Measurements from ENCODE around the gene MYH4. TPM values are rescaled to one million over a fixed set of nuclear protein-coding genes. Genes with fewer than 3 reads are reported as not detected.

MYH4 gene
- total RNA-seq, 1 donor from 2014 or later, result not detected

DNA sequence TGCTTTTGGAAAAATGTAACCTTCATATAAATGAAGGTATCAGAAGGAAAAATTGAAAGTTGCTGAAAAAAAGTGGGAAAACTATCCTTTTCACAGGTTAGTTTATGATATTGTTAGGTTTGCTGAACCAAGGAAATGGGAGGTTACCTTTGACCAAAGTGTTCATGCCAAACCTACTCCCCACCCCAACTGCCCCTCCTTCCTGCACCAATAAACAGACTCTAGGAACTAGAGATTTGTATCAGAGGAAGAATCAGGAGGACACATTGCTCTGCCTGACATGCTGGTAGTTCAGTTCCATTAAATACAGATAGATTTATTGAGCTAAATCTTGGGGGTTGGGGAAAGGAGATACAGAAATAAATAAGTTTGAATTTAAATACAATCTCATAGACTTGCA is 65.8 kb downstream of the MYH4 start:
- TF ChIP-seq, protein P1, sequence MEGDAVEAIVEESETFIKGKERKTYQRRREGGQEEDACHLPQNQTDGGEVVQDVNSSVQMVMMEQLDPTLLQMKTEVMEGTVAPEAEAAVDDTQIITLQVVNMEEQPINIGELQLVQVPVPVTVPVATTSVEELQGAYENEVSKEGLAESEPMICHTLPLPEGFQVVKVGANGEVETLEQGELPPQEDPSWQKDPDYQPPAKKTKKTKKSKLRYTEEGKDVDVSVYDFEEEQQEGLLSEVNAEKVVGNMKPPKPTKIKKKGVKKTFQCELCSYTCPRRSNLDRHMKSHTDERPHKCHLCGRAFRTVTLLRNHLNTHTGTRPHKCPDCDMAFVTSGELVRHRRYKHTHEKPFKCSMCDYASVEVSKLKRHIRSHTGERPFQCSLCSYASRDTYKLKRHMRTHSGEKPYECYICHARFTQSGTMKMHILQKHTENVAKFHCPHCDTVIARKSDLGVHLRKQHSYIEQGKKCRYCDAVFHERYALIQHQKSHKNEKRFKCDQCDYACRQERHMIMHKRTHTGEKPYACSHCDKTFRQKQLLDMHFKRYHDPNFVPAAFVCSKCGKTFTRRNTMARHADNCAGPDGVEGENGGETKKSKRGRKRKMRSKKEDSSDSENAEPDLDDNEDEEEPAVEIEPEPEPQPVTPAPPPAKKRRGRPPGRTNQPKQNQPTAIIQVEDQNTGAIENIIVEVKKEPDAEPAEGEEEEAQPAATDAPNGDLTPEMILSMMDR (conservative IDR thresholded peaks at IDR 0.05), result no peak
- H3K9me3 Mint-ChIP-seq, result peaks cover 2% of the 10 kb centered on the region
- H3K4me1 Mint-ChIP-seq, result no peaks in the 10 kb centered on the region
- no peak overlapping the region for H3K4me3 Mint-ChIP-seq
- H3K27ac Mint-ChIP-seq (ENCODE audit: unreplicated experiment), result no peak overlapping the region
- H3K27me3 Mint-ChIP-seq (ENCODE audit: low read depth), result no peaks in the 10 kb centered on the region
- H3K36me3 Mint-ChIP-seq (ENCODE audit: low read depth), result no peaks in the 10 kb centered on the region
- no peak for DNase-seq (ENCODE audit: low read depth, low spot score)

DNA sequence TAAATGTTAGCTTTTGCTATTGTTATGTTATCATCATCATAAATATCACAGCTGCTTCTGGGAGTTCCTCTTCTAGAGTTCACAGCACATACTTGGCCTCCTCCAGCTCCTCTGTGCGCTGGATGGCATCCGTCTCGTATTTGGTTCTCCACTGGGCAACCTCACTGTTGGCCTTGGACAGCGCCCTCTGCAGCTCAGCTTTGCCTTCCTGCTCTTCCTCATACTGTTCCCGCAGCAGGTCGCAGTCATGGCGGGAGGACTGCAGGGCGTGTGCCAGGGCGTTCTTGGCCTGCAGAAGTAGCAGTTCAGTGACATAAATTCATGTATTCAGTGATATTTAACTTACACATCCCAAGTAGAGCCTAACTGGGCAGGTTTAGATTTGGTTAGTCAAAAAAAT is 71.0 kb downstream of the MYH4 start:
- DNase-seq (ENCODE audit: low read depth, low spot score), result no peak
- TF ChIP-seq, protein P1 (conservative IDR thresholded peaks at IDR 0.05), result no peak
- no peak overlapping the region for H3K27ac Mint-ChIP-seq (ENCODE audit: unreplicated experiment)
- no peaks in the 10 kb centered on the region for H3K9me3 Mint-ChIP-seq
- no peaks in the 10 kb centered on the region for H3K36me3 Mint-ChIP-seq (ENCODE audit: low read depth)
- peaks cover 13% of the 10 kb centered on the region for H3K27me3 Mint-ChIP-seq (ENCODE audit: low read depth)
- no peaks in the 10 kb centered on the region for H3K4me1 Mint-ChIP-seq
- no peak overlapping the region for H3K4me3 Mint-ChIP-seq

GRCh38 chr17:10396524-10397163 is 72.7 kb downstream of the MYH4 start:
- Mint-ChIP-seq H3K4me1 (no peaks in the 10 kb centered on the region), H3K27me3 (ENCODE audit: low read depth) (peaks cover 13% of the 10 kb centered on the region), H3K36me3 (ENCODE audit: low read depth) (no peaks in the 10 kb centered on the region), H3K9me3 (no peaks in the 10 kb centered on the region), H3K27ac (ENCODE audit: unreplicated experiment) (no peak overlapping the region), H3K4me3 (no peak overlapping the region)
- no peak for DNase-seq (ENCODE audit: low read depth, low spot score)
- TF ChIP-seq, protein P1 (conservative IDR thresholded peaks at IDR 0.05), result no peak

DNA sequence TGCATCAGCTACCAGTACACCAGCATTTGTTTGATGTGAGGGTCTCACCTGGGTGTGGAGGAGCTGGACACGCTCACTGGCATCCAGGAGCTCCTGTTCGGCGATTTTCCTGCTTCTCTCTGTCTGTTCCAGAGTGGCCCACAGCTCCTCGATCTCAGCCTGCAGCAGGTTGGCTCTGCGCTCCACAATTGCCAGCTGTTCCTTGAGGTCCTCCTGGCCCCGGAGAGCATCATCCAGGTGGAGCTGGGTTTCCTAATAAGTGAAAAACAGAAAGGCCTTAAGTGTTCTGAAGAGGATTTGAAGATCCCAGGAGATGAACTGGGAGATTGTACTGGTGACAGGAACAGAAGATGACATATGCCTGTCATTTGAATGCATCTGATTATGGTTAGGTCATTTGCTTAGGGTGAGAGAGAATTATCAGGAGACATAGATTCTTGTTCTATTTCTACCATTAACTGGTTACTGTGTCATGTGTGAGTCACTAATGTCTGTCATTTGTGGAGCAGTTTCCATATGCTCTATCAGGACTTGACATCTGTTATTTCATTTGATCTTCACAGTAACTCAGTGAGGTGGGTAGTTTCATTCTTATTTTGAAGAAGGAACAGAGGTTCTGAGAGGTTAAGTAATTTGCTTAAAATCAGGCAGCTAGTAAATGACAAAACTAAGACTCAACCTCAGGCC is 75.0 kb downstream of the MYH4 start:
- H3K36me3 Mint-ChIP-seq (ENCODE audit: low read depth), result no peaks in the 10 kb centered on the region
- peaks cover 13% of the 10 kb centered on the region for H3K27me3 Mint-ChIP-seq (ENCODE audit: low read depth)
- TF ChIP-seq, protein P1 (conservative IDR thresholded peaks at IDR 0.05), result no peak
- H3K9me3 Mint-ChIP-seq, result no peaks in the 10 kb centered on the region
- H3K27ac Mint-ChIP-seq (ENCODE audit: unreplicated experiment), result no peak overlapping the region
- DNase-seq (ENCODE audit: low read depth, low spot score), result no peak
- no peaks in the 10 kb centered on the region for H3K4me1 Mint-ChIP-seq
- H3K4me3 Mint-ChIP-seq, result no peak overlapping the region

Other genes starting within 250 kb of the MYH4 start
- gene MYH13, start 96.6 kb downstream of the MYH4 start, total RNA-seq, result not detected in 2 replicates
- not detected in 2 replicates for gene MYH8, start 47.6 kb downstream of the MYH4 start, total RNA-seq
- not detected in 2 replicates for gene MYH1, start 49.0 kb upstream of the MYH4 start, total RNA-seq
- 0.05 and 0.37 TPM in 2 replicates for gene MYH2, start 80.1 kb upstream of the MYH4 start, total RNA-seq
- gene MYH3, start 187.8 kb upstream of the MYH4 start, total RNA-seq, result 3.6 and 3.8 TPM in 2 replicates
- gene SCO1, start 228.0 kb upstream of the MYH4 start, total RNA-seq, result 32.5 and 36.2 TPM in 2 replicates
- gene ADPRM, start 228.0 kb upstream of the MYH4 start, total RNA-seq, result 9.7 and 9.8 TPM in 2 replicates

Measured in neural crest cell (in vitro differentiated cells).